Measurements from ENCODE around the gene HES5.

GRCh38 chr1:2514863-2515762 is 14.9 kb downstream of the HES5 start:
- TF ChIP-seq TAF1 (IDR thresholded peaks at IDR 0.05; ENCODE audit: borderline replicate concordance, low read depth, low read length) = no peak
- TF ChIP-seq POLR2AphosphoS5 (IDR thresholded peaks at IDR 0.05; ENCODE audit: low read depth, low read length) = no peak
- TF ChIP-seq, protein P1, sequence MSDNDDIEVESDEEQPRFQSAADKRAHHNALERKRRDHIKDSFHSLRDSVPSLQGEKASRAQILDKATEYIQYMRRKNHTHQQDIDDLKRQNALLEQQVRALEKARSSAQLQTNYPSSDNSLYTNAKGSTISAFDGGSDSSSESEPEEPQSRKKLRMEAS (IDR thresholded peaks at IDR 0.05; ENCODE audit: low read depth) = no peak
- no peak for TF ChIP-seq EZH2phosphoT487 (IDR thresholded peaks at IDR 0.05; ENCODE audit: borderline replicate concordance, low read depth)
- no peak for TF ChIP-seq JUND (IDR thresholded peaks at IDR 0.05)
- TF ChIP-seq NFIC (IDR thresholded peaks at IDR 0.05; ENCODE audit: borderline replicate concordance) = no peak
- TF ChIP-seq, protein P2, sequence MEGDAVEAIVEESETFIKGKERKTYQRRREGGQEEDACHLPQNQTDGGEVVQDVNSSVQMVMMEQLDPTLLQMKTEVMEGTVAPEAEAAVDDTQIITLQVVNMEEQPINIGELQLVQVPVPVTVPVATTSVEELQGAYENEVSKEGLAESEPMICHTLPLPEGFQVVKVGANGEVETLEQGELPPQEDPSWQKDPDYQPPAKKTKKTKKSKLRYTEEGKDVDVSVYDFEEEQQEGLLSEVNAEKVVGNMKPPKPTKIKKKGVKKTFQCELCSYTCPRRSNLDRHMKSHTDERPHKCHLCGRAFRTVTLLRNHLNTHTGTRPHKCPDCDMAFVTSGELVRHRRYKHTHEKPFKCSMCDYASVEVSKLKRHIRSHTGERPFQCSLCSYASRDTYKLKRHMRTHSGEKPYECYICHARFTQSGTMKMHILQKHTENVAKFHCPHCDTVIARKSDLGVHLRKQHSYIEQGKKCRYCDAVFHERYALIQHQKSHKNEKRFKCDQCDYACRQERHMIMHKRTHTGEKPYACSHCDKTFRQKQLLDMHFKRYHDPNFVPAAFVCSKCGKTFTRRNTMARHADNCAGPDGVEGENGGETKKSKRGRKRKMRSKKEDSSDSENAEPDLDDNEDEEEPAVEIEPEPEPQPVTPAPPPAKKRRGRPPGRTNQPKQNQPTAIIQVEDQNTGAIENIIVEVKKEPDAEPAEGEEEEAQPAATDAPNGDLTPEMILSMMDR (IDR thresholded peaks at IDR 0.05) = peak; percentile 10; the same call in 1 of the 2 replicates
- TF ChIP-seq EP300 (IDR thresholded peaks at IDR 0.05; ENCODE audit: borderline replicate concordance in 1 of 2, low read depth in 1 of 2, low read length in 1 of 2) = no peak
- no peak for TF ChIP-seq TCF12 (IDR thresholded peaks at IDR 0.05)
- TF ChIP-seq GATA2 (CRISPR knock-in tag; IDR thresholded peaks at IDR 0.05) = no peak
- TF ChIP-seq REST (IDR thresholded peaks at IDR 0.05; ENCODE audit: low read depth, low read length) = no peak
- no peak for TF ChIP-seq RAD21 (IDR thresholded peaks at IDR 0.05; ENCODE audit: low read length)
- TF ChIP-seq PBX3 (IDR thresholded peaks at IDR 0.05) = no peak

All from SK-N-SH (cell line).